Endothelial cell (in vitro differentiated cells): ENCODE data around the gene STK32C. TPM values are rescaled to one million over a fixed set of nuclear protein-coding genes. Genes with fewer than 3 reads are reported as not detected.
"Not testable (repeated sequence)": the region's sequence is repeated elsewhere in the genome, so short reads cannot be mapped to it uniquely, and the experiment has no call there.

ENCODE experiments used
- DNase-seq: peaks from one replicate; pipeline ENCODE4 v3.0.0; 2021; ENCODE audit warnings: low spot score
- H3K27ac Mint-ChIP-seq: one replicate; pipeline ENCODE4 v1.8.0; 2021; ENCODE audit warnings: mixed read lengths, inconsistent platforms; ENCODE audit not compliant: unreplicated experiment
- H3K27me3 Mint-ChIP-seq: one replicate; pipeline ENCODE4 v1.8.0; 2021; ENCODE audit warnings: mild to moderate bottlenecking, moderate library complexity, mixed read lengths, inconsistent platforms; ENCODE audit not compliant: unreplicated experiment
- H3K36me3 Mint-ChIP-seq: one replicate; pipeline ENCODE4 v1.8.0; 2021; ENCODE audit warnings: mild to moderate bottlenecking, low read depth, mixed read lengths, inconsistent platforms; ENCODE audit not compliant: unreplicated experiment
- H3K4me1 Mint-ChIP-seq: one replicate; pipeline ENCODE4 v1.8.0; 2021; ENCODE audit warnings: mild to moderate bottlenecking, mixed read lengths, inconsistent platforms; ENCODE audit not compliant: unreplicated experiment
- H3K4me3 Mint-ChIP-seq: one replicate; pipeline ENCODE4 v1.8.0; 2021; ENCODE audit warnings: mild to moderate bottlenecking, mixed read lengths, inconsistent platforms; ENCODE audit not compliant: unreplicated experiment
- H3K9me3 Mint-ChIP-seq: one replicate; pipeline ENCODE4 v1.8.0; 2021; ENCODE audit warnings: mixed read lengths, inconsistent platforms; ENCODE audit not compliant: unreplicated experiment
- CTCF ChIP-seq: fragments of 200-600 bp; sonication (generic); IDR thresholded peaks from one replicate; pipeline ENCODE4 v1.5.0; 2021; ENCODE audit warnings: antibody characterized with exemption; ENCODE audit not compliant: unreplicated experiment
- total RNA-seq: library from RNA; stranded (reverse); fragmentation: NEBNext Ultra II Directional; extraction: Animal tissue kit (Norgen Biotek cat#: 25700); gene quantifications from one replicate; pipeline ENCODE4 v1.2.1, GENCODE V29; 2021; ENCODE audit not compliant: unreplicated experiment

The STK32C gene
- total RNA-seq, 1 donor from 2014 or later = 12.6 TPM

DNA sequence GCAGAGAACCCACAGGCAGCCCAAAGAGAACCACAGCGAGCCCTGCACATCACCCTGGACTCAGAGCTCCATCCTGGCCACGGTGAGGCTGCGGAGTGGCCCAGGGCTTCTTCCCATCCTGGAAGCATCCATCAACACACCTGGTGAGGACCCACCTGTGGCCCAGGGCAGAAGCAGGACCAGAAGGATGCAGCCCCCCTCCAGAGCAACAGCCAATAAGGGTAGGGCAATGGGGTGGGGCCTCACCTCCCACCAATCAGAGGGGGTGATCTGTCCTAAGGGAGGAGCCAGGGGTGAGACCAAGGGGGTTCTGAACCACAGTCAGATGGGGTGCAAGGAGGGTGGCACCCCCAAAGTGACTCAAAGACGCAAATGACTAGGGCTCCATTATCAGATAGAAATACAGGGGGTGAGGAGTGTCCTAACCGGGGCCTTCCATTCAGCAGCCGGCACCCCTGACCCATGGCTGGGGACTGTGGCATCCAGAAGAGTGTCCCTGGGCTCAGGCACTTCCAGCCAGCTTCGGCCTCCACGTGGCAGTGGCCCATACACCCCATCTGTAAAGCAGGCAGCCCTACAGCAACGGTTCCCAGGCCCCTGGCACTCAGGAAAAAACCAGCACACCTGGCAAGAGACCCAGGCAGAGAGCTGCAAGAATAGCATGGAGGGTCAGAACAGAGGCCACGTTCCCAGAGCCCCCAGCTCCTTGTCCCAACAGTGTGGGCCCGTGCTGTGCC, 36.9 kb downstream of the STK32C start:
- Mint-ChIP-seq H3K27ac (no peak overlapping the region), H3K27me3 (peaks cover 9% of the 10 kb centered on the region), H3K9me3 (no peaks in the 10 kb centered on the region), H3K4me3 (no peak overlapping the region), H3K36me3 (peaks cover 3% of the 10 kb centered on the region), H3K4me1 (peaks cover 19% of the 10 kb centered on the region)
- TF ChIP-seq CTCF = no peak
- no peak for DNase-seq

GRCh38 chr10:132270256-132270655, 37.5 kb downstream of the STK32C start:
- no peak overlapping the region for H3K4me3 Mint-ChIP-seq
- no peak for DNase-seq
- peaks cover 23% of the 10 kb centered on the region for H3K4me1 Mint-ChIP-seq
- no peaks in the 10 kb centered on the region for H3K9me3 Mint-ChIP-seq
- H3K27ac Mint-ChIP-seq = no peak overlapping the region
- H3K27me3 Mint-ChIP-seq = peaks cover 10% of the 10 kb centered on the region
- peaks cover 3% of the 10 kb centered on the region for H3K36me3 Mint-ChIP-seq
- no peak for TF ChIP-seq CTCF

DNA sequence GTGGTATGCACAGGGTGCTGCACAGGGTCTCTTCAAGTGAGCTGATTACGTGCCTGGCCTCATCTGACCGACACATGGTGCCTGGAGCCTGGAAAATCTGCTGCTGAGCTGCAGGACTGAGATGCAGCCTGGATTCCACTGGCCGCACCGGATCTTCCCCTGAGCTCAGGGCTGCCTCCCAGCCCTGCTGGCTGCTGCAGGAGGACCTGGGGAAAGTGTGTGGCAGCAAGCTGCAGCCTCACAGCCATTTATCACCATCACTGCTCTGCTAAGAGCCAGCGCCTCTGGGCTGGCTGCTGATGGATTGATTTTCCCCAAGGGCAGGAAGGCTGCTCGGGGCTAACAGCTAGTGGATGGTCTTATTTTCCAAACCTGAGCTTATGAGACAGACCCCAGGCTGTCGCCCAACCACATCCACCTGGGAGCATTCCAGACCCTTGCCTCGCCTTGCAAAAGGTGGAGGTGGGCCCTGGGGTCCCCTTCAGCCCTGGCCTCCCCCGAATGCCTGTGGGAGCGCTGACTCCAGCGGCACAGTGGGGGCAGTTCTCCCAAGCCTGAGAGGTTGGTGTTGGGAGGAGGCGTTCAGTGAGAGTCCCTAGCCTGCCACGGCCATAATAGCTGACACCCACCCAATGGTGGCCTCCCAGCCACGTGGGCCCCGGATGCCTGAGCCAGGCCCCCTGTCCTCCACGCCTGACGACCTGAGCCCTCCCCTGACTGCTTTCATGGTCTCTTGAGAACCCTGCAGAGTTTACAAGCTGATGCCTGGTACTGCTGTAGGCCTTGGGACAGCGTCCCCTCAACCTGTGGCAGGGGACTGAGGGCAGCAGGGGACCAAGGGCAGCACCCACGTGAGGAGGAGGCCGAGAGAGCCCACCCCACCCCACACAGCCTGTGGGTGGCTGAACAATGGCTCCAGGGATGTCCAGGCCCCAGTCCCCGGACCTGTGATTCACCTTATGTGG, 38.2 kb downstream of the STK32C start:
- DNase-seq = no peak
- H3K27me3 Mint-ChIP-seq = peaks cover 11% of the 10 kb centered on the region
- H3K9me3 Mint-ChIP-seq = no peaks in the 10 kb centered on the region
- H3K27ac Mint-ChIP-seq = no peak overlapping the region
- no peak overlapping the region for H3K4me3 Mint-ChIP-seq
- TF ChIP-seq CTCF = no peak
- peaks cover 3% of the 10 kb centered on the region for H3K36me3 Mint-ChIP-seq
- H3K4me1 Mint-ChIP-seq = peaks cover 24% of the 10 kb centered on the region

- peaks cover 11% of the 10 kb centered on the region for H3K27me3 Mint-ChIP-seq
- not testable (repeated sequence) for H3K36me3 Mint-ChIP-seq, DNase-seq, H3K9me3 Mint-ChIP-seq
- peak overlapping the region; percentile 34 for H3K4me3 Mint-ChIP-seq
- peak overlapping the region; percentile 70 for H3K27ac Mint-ChIP-seq
- H3K4me1 Mint-ChIP-seq = peaks cover 24% of the 10 kb centered on the region
Measured at GRCh38 chr10:132267916-132268315, 39.8 kb downstream of the STK32C start.

- H3K27ac Mint-ChIP-seq = no peak overlapping the region
- H3K36me3 Mint-ChIP-seq = no peaks in the 10 kb centered on the region
- no peak for DNase-seq
- peaks cover 5% of the 10 kb centered on the region for H3K27me3 Mint-ChIP-seq
- no peak overlapping the region for H3K4me3 Mint-ChIP-seq
- TF ChIP-seq CTCF = no peak
- H3K9me3 Mint-ChIP-seq = no peaks in the 10 kb centered on the region
- peaks cover 24% of the 10 kb centered on the region for H3K4me1 Mint-ChIP-seq
Measured at GRCh38 chr10:132266594-132267161, 41.1 kb downstream of the STK32C start.
